HG02885 (cell line): ENCODE measurements around the gene SLC25A33.
"Not testable (repeated sequence)": the region's sequence is repeated elsewhere in the genome, so short reads cannot be mapped to it uniquely, and the experiment has no call there.

Source experiments
- ATAC-seq: cut with Tn5 transposase; IDR thresholded peaks from one replicate; pipeline ENCODE4 v1.9.1; 2021; ENCODE audit warnings: mild to moderate bottlenecking; ENCODE audit not compliant: unreplicated experiment, poor library complexity

The SLC25A33 gene

GRCh38 chr1:9539165-9539828 lies at the start of gene SLC25A33:
Gene SLC25A33 (plus strand): TSS chr1:9539465. CDS start chr1:9539692, 227 bp downstream.
- ATAC-seq = peak; percentile 89

- ATAC-seq = no peak
These were observed 48.5 kb upstream of the SLC25A33 start for GRCh38 chr1:9490605-9491339.

GRCh38 chr1:9493326-9493725 lies 45.9 kb upstream of the SLC25A33 start:
- no peak for ATAC-seq

GRCh38 chr1:9494936-9495758 lies 44.1 kb upstream of the SLC25A33 start:
- no peak for ATAC-seq

- ATAC-seq = no peak
These were observed 43.4 kb upstream of the SLC25A33 start for GRCh38 chr1:9495854-9496374.

GRCh38 chr1:9500756-9501754 lies 38.2 kb upstream of the SLC25A33 start:
- no peak for ATAC-seq

- no peak for ATAC-seq
These were observed 36.1 kb upstream of the SLC25A33 start for GRCh38 chr1:9503001-9503675.

GRCh38 chr1:9505143-9505542 lies 34.1 kb upstream of the SLC25A33 start:
- ATAC-seq = no peak

GRCh38 chr1:9506901-9507300 lies 32.4 kb upstream of the SLC25A33 start:
- ATAC-seq = no peak

- no peak for ATAC-seq
These were observed 29.1 kb upstream of the SLC25A33 start for GRCh38 chr1:9510130-9510529.

- not testable (repeated sequence) for ATAC-seq
These were observed 23.7 kb upstream of the SLC25A33 start for GRCh38 chr1:9515550-9515949.

- ATAC-seq = no peak
These were observed 20.7 kb upstream of the SLC25A33 start for GRCh38 chr1:9518454-9518998.

GRCh38 chr1:9520411-9520810 lies 18.9 kb upstream of the SLC25A33 start:
- no peak for ATAC-seq

GRCh38 chr1:9529190-9529589 lies 10.1 kb upstream of the SLC25A33 start:
- no peak for ATAC-seq

- ATAC-seq = no peak
These were observed 8.9 kb upstream of the SLC25A33 start for GRCh38 chr1:9530320-9530719.

GRCh38 chr1:9534953-9535352 lies 4.3 kb upstream of the SLC25A33 start:
- no peak for ATAC-seq

- no peak for ATAC-seq
These were observed 3.0 kb upstream of the SLC25A33 start for GRCh38 chr1:9536301-9536700.

- no peak for ATAC-seq
These were observed 1.2 kb upstream of the SLC25A33 start for GRCh38 chr1:9537863-9538668.
